Neuronal stem cell (in vitro differentiated cells): ENCODE results near the gene DUOX2. TPM values are rescaled to one million over a fixed set of nuclear protein-coding genes. Genes with fewer than 3 reads are reported as not detected.

ENCODE experiments used
- DNase-seq: peaks from one replicate; pipeline ENCODE4 v3.0.0-alpha.2; 2013; ENCODE audit warnings: low spot score
- H2AFZ ChIP-seq: one replicate; pipeline ENCODE4 v1.6.1; 2013; ENCODE audit warnings: mild to moderate bottlenecking, low read length, inconsistent platforms
- H2AK5ac ChIP-seq: 2 replicates; pipeline ENCODE4 v1.6.1; 2013; ENCODE audit warnings: low read depth, mild to moderate bottlenecking, inconsistent platforms, low read length, moderate library complexity, mixed read lengths
- H2BK120ac ChIP-seq: 2 replicates; pipeline ENCODE4 v1.6.1; 2013; ENCODE audit warnings: low read depth, mild to moderate bottlenecking, inconsistent platforms, low read length, moderate library complexity, mixed read lengths
- H2BK12ac ChIP-seq: one replicate; pipeline ENCODE4 v1.6.1; 2013; ENCODE audit warnings: low read length, inconsistent platforms
- H2BK15ac ChIP-seq: 2 replicates; pipeline ENCODE4 v1.6.1; 2013; ENCODE audit warnings: mild to moderate bottlenecking, low read length, inconsistent platforms, mixed read lengths
- H2BK5ac ChIP-seq: one replicate; pipeline ENCODE4 v1.6.1; 2013; ENCODE audit warnings: inconsistent platforms, mild to moderate bottlenecking, low read length, moderate library complexity
- H3K14ac ChIP-seq: one replicate; pipeline ENCODE4 v1.6.1; 2013; ENCODE audit warnings: low read length, inconsistent platforms
- H3K18ac ChIP-seq: 2 replicates; pipeline ENCODE4 v1.6.1; 2013; ENCODE audit warnings: low read length, inconsistent platforms
- H3K23ac ChIP-seq: 2 replicates; pipeline ENCODE4 v1.6.1; 2013; ENCODE audit warnings: low read depth, mild to moderate bottlenecking, mixed read lengths, low read length, inconsistent platforms; ENCODE audit not compliant: poor library complexity
- H3K27ac ChIP-seq: replicated peaks from 3 replicates; pipeline ENCODE4 v1.5.1; 2013; ENCODE audit warnings: low read length, inconsistent platforms
- H3K27me3 ChIP-seq, 3 experiments: 2 replicates each; pipeline ENCODE4 v1.6.1; 2013; ENCODE audit warnings: low read length in 3 of 3, mild to moderate bottlenecking in 2 of 3, inconsistent platforms in 1 of 3, low read depth in 1 of 3, mixed read lengths in 1 of 3, moderate library complexity in 1 of 3; ENCODE audit not compliant: control insufficient read depth in 3 of 3, insufficient read depth in 3 of 3
- H3K36me3 ChIP-seq, 2 donors: replicated peaks in 1 of 2; 2 replicates each; pipeline ENCODE4 v1.6.1; 2013; ENCODE audit warnings: low read length in 2 of 2; ENCODE audit not compliant: control insufficient read depth in 2 of 2, insufficient read depth in 2 of 2
- H3K4ac ChIP-seq: 2 replicates; pipeline ENCODE4 v1.6.1; 2013; ENCODE audit warnings: inconsistent platforms, mild to moderate bottlenecking, low read length, moderate library complexity
- H3K4me1 ChIP-seq, 2 donors: 1 replicate in 1 of 2; 2 replicates in 1 of 2; pipeline ENCODE4 v1.6.1; 2013; ENCODE audit warnings: low read length in 2 of 2, low read depth in 1 of 2; ENCODE audit not compliant: control insufficient read depth in 2 of 2, insufficient read depth in 1 of 2
- H3K4me2 ChIP-seq: one replicate; pipeline ENCODE4 v1.6.1; 2013; ENCODE audit warnings: mild to moderate bottlenecking, low read length, inconsistent platforms; ENCODE audit not compliant: insufficient read depth, poor library complexity, severe bottlenecking
- H3K4me3 ChIP-seq, 2 donors: 2 replicates each; pipeline ENCODE4 v1.5.1; 2013; ENCODE audit warnings: low read length in 2 of 2, mild to moderate bottlenecking in 2 of 2, inconsistent platforms in 1 of 2, moderate library complexity in 1 of 2
- H3K79me1 ChIP-seq: one replicate; pipeline ENCODE4 v1.6.1; 2013; ENCODE audit warnings: low read depth, mild to moderate bottlenecking, inconsistent platforms, low read length, moderate library complexity
- H3K9ac ChIP-seq: one replicate; pipeline ENCODE4 v1.6.1; 2013; ENCODE audit warnings: mild to moderate bottlenecking, low read depth, low read length, inconsistent platforms; ENCODE audit not compliant: poor library complexity
- H3K9me3 ChIP-seq, 2 donors: replicated peaks in 1 of 2; 2 replicates each; pipeline versions ENCODE3 to v1.6.1; 2013; ENCODE audit warnings: low read length in 2 of 2, mild to moderate bottlenecking in 2 of 2, inconsistent platforms in 1 of 2, low read depth in 1 of 2, mixed read lengths in 1 of 2, moderate library complexity in 1 of 2; ENCODE audit not compliant: control insufficient read depth in 2 of 2, insufficient read depth in 1 of 2
- H4K8ac ChIP-seq: one replicate; pipeline ENCODE4 v1.6.1; 2013; ENCODE audit warnings: low read depth, mild to moderate bottlenecking, inconsistent platforms, low read length, moderate library complexity
- H4K91ac ChIP-seq: one replicate; pipeline ENCODE4 v1.6.1; 2013; ENCODE audit warnings: low read length, low read depth, mild to moderate bottlenecking, inconsistent platforms; ENCODE audit not compliant: poor library complexity
- WGBS, 2 donors: extraction: QIAGEN DNeasy Blood & Tissue Kit; methylation state at CpG; one replicate each; pipeline ENCODE4 v1.1.7; 2013; ENCODE audit warnings: missing lambda C conversion rate in 2 of 2, mixed read lengths in 1 of 2; ENCODE audit not compliant: insufficient read length in 2 of 2, insufficient replicate concordance in 1 of 2; ENCODE audit errors: extremely low coverage in 2 of 2; 5-methylcytosine and 5-hydroxymethylcytosine counted together
- polyA plus RNA-seq, 2 experiments: library from polyadenylated mRNA; stranded (reverse); fragments of 200-250 nt; gene quantifications; one replicate each; pipeline ENCODE4 v1.2.3, GENCODE V29; 2013

The DUOX2 gene
- polyA plus RNA-seq (2013, experiment 1 of 2) = 0.01 TPM
- 0.01 TPM for polyA plus RNA-seq (2013, experiment 2 of 2)

DNA sequence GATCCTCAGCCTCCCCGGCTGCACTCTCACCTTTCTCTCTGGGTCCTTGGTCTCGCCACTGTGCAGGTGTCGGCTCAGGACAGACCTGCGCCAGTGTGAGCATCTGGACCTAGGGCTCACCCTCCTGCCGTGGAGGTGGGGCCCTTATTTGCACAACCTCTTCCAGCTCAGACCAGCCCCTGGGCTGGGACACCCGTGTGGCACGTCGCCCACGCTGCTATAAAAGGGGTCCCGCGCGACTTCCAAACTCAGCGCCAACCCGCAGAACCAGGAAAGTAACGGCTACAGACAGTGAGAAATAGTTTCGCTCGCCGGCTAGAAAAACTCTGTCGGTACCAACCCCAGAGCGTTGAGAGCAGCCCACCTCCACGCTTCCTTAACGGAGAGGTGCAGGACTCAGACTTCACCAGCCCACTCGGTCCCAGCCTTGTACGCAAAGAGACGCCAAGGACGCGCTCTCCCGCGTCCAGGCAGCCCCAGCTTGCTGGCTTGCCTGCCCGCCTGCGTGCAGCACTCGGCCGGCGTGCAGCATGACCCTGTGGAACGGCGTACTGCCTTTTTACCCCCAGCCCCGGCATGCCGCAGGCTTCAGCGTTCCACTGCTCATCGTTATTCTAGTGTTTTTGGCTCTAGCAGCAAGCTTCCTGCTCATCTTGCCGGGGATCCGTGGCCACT is at the start of gene DUOX2, which contains the start of gene DUOXA2:
Gene DUOX2, minus strand, starts transcription at position 97 of the 675 bp plus-strand sequence. CDS start 761 bp downstream, outside the sequence.
Gene DUOXA2, plus strand, starts transcription at position 251 of the 675 bp plus-strand sequence. Its CDS starts 280 bp downstream, at position 531.
- no peak for DNase-seq
- Histone ChIP-seq H4K8ac (no peak within 1 kb of the TSS), H3K14ac (peak within 1 kb of the TSS; percentile 76), H2BK15ac (peak within 1 kb of the TSS; percentile 39), H3K4me2 (peak within 1 kb of the TSS; percentile 31), H2AFZ (peak within 1 kb of the TSS; percentile 75), H3K4ac (no peak within 1 kb of the TSS), H3K27me3 (peaks cover 67 to 87% (median 85%) of the 10 kb centered on the region in 3 experiments), H3K79me1 (no peaks in the 10 kb centered on the region), H3K18ac (peak within 1 kb of the TSS; percentile 85), H3K9ac (no peak within 1 kb of the TSS), H3K36me3 (no peaks in the 10 kb centered on the region), H3K9me3 (peaks cover 0 to 3% of the 10 kb centered on the region in 2 donors), H3K23ac (peak within 1 kb of the TSS; percentile 80), H2AK5ac (peak within 1 kb of the TSS; percentile 81), H3K4me1 (peaks cover 4 to 22% of the 10 kb centered on the region in 2 donors), H3K4me3 (no peak within 1 kb of the TSS), H2BK12ac (peak within 1 kb of the TSS; percentile 65), H2BK5ac (no peak within 1 kb of the TSS), H4K91ac (no peak within 1 kb of the TSS), H2BK120ac (no peak within 1 kb of the TSS), H3K27ac (no peak within 1 kb of the TSS)
- no CpG with 5 or more reads among the region's 42 CpGs for WGBS, 2 donors

DNA sequence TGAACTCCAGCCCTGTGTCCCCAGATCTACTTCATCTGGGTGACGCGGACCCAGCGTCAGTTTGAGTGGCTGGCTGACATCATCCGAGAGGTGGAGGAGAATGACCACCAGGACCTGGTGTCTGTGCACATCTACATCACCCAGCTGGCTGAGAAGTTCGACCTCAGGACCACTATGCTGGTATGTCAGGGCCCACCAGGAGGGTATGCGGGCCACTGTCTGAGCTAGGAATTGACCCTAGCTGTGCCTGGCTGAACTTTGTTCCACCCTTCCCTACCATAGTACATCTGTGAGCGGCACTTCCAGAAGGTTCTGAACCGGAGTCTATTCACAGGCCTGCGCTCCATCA is 49.5 kb upstream of the DUOX2 start:
- Histone ChIP-seq H3K4me2 (no peak overlapping the region), H3K14ac (no peak overlapping the region), H3K18ac (peak overlapping the region; percentile 33), H3K27ac (no peak overlapping the region), H2BK15ac (no peak overlapping the region), H3K79me1 (peaks cover 1% of the 10 kb centered on the region), H4K91ac (no peak overlapping the region), H3K4me3 (no peak overlapping the region), H4K8ac (no peak overlapping the region), H2BK12ac (peak overlapping the region; percentile 43), H2BK120ac (no peak overlapping the region), H3K9ac (peak overlapping the region; percentile 61), H3K23ac (peak overlapping the region; percentile 16), H3K36me3 (peaks cover 0 to 9% of the 10 kb centered on the region in 2 donors), H3K9me3 (no peaks in the 10 kb centered on the region), H3K27me3 (no peaks in the 10 kb centered on the region), H2AFZ (no peak overlapping the region), H2AK5ac (peak overlapping the region; percentile 27), H3K4me1 (peaks cover 3 to 13% of the 10 kb centered on the region in 2 donors), H2BK5ac (no peak overlapping the region), H3K4ac (no peak overlapping the region)
- DNase-seq = no peak
- WGBS, 2 donors = no CpG with 5 or more reads among the region's 9 CpGs

DNA sequence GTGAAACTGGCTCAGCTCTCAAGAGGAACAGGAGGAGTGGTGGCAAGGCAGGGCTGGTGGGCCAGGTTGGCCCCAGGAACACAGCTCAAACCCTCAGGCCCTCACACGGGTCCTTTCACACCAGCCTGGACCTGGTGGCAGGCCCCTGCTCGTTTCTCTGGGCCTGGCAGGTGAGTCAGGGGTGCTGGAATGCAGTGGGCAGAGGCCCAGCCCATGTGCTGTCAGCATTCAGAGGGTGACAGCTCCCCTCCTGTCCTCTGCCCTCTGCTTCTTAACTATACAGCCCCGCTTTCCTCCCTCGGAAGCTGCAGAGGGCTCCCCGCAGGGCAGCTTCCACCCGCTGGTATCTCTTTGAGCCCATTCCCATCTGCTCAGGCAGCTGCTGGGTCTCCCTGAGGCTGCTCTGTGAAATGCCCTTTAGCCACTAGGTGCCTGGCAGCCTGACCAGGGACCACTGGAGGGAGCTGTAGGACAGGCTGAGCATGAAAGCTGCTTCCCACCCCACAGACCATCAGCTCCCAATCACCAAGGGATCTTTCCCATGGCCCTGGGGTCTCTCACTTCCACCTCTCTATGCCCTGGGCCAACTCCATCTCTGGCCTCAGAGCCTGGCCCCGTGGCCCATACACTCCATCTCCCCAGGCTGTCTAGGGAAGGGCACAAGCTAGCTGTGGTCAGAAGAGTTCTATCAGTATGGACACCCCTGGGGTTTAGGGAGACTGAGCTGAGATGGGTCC is 49.0 kb upstream of the DUOX2 start:
- no peak overlapping the region for H3K4ac ChIP-seq
- no peak overlapping the region for H3K27ac ChIP-seq
- H3K14ac ChIP-seq = no peak overlapping the region
- peaks cover 1% of the 10 kb centered on the region for H3K79me1 ChIP-seq
- peak overlapping the region; percentile 61 for H3K9ac ChIP-seq
- no peaks in the 10 kb centered on the region for H3K27me3 ChIP-seq
- no peak overlapping the region for H2BK15ac ChIP-seq
- peak overlapping the region; percentile 43 for H2BK12ac ChIP-seq
- H3K18ac ChIP-seq = no peak overlapping the region
- H4K91ac ChIP-seq = no peak overlapping the region
- H3K4me1 ChIP-seq = peaks cover 5 to 14% of the 10 kb centered on the region in 2 donors
- DNase-seq = peak; percentile 68
- H2AK5ac ChIP-seq = peak overlapping the region; percentile 27
- no peaks in the 10 kb centered on the region for H3K9me3 ChIP-seq
- no peak overlapping the region for H2AFZ ChIP-seq
- H3K23ac ChIP-seq = peak overlapping the region; percentile 18
- WGBS, 2 donors = no CpG with 5 or more reads among the region's 7 CpGs
- no peak overlapping the region for H3K4me2 ChIP-seq
- no peak overlapping the region for H3K4me3 ChIP-seq
- H3K36me3 ChIP-seq = peaks cover 0 to 3% of the 10 kb centered on the region in 2 donors
- H2BK5ac ChIP-seq = peak overlapping the region; percentile 8
- H2BK120ac ChIP-seq = no peak overlapping the region
- H4K8ac ChIP-seq = no peak overlapping the region

DNA sequence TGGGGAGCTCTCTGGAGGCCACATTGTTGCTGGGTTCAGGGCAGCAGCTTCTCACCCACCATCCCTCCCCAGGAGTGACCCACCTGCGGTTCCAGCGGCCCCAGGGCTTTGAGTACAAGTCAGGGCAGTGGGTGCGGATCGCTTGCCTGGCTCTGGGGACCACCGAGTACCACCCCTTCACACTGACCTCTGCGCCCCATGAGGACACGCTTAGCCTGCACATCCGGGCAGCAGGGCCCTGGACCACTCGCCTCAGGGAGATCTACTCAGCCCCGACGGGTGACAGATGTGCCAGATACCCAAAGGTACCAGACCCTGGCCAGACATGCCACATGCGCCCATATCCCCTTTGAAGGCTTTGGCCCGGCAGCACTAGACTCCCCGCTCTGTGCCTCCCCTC is 47.7 kb upstream of the DUOX2 start:
- H4K91ac ChIP-seq = no peak overlapping the region

More for the DNA sequence above, 47.7 kb upstream of the DUOX2 start:
- no peak overlapping the region for H2BK12ac ChIP-seq
- H2BK120ac ChIP-seq = no peak overlapping the region
- H3K18ac ChIP-seq = no peak overlapping the region
- H4K8ac ChIP-seq = no peak overlapping the region
- H3K23ac ChIP-seq = no peak overlapping the region
- H3K9me3 ChIP-seq = no peaks in the 10 kb centered on the region
- no peak overlapping the region for H3K4me2 ChIP-seq
- no peak for DNase-seq
- H2AFZ ChIP-seq = no peak overlapping the region
- no peaks in the 10 kb centered on the region for H3K36me3 ChIP-seq
- H3K27ac ChIP-seq = no peak overlapping the region
- no CpG with 5 or more reads among the region's 14 CpGs for WGBS, 2 donors
- H2BK15ac ChIP-seq = no peak overlapping the region
- H3K4ac ChIP-seq = no peak overlapping the region
- H3K4me1 ChIP-seq = peaks cover 12 to 15% of the 10 kb centered on the region in 2 donors
- H2AK5ac ChIP-seq = no peak overlapping the region
- H3K14ac ChIP-seq = no peak overlapping the region
- H3K27me3 ChIP-seq = no peaks in the 10 kb centered on the region
- no peak overlapping the region for H3K4me3 ChIP-seq
- peaks cover 1% of the 10 kb centered on the region for H3K79me1 ChIP-seq
- no peak overlapping the region for H2BK5ac ChIP-seq
- no peak overlapping the region for H3K9ac ChIP-seq
